ENCODE measurements around the gene IGF2R. TPM values are rescaled to one million over a fixed set of nuclear protein-coding genes. Genes with fewer than 3 reads are reported as not detected.
"Not testable (repeated sequence)": the region's sequence is repeated elsewhere in the genome, so short reads cannot be mapped to it uniquely, and the experiment has no call there.

Gene IGF2R
- total RNA-seq, 1 donor from 2014 or later, result 35.1 TPM

- Histone ChIP-seq H3K4me2 (no peak overlapping the region), H4K20me1 (ENCODE audit: low read depth) (peaks cover under 1% of the 10 kb centered on the region), H3K4me1 (peaks cover 18% of the 10 kb centered on the region), H3K9ac (no peak overlapping the region), H3K36me3 (no peaks in the 10 kb centered on the region), H3K27ac (no peak overlapping the region), H2AFZ (replicated peaks) (no peak overlapping the region), H3K79me2 (ENCODE audit: low read depth) (peaks cover 29% of the 10 kb centered on the region), H3K9me3 (ENCODE audit: low read depth) (no peaks in the 10 kb centered on the region), H3K27me3 (peaks cover 58% of the 10 kb centered on the region), H3K4me3 (no peak overlapping the region), H3F3A (ENCODE audit: low read depth) (no peaks in the 10 kb centered on the region)
- H3K27me3 Mint-ChIP-seq (ENCODE audit: insufficient read depth, low read depth), result peaks cover 7% of the 10 kb centered on the region
- H3K36me3 Mint-ChIP-seq, result no peaks in the 10 kb centered on the region
- H3K27ac Mint-ChIP-seq, result no peak overlapping the region
- H3K4me1 Mint-ChIP-seq, result peaks cover 18% of the 10 kb centered on the region
- TF ChIP-seq EZH2phosphoT487 (IDR thresholded peaks at IDR 0.05) (no peak), EZH2 (IDR thresholded peaks at IDR 0.05) (no peak)
- TF ChIP-seq, protein P1, sequence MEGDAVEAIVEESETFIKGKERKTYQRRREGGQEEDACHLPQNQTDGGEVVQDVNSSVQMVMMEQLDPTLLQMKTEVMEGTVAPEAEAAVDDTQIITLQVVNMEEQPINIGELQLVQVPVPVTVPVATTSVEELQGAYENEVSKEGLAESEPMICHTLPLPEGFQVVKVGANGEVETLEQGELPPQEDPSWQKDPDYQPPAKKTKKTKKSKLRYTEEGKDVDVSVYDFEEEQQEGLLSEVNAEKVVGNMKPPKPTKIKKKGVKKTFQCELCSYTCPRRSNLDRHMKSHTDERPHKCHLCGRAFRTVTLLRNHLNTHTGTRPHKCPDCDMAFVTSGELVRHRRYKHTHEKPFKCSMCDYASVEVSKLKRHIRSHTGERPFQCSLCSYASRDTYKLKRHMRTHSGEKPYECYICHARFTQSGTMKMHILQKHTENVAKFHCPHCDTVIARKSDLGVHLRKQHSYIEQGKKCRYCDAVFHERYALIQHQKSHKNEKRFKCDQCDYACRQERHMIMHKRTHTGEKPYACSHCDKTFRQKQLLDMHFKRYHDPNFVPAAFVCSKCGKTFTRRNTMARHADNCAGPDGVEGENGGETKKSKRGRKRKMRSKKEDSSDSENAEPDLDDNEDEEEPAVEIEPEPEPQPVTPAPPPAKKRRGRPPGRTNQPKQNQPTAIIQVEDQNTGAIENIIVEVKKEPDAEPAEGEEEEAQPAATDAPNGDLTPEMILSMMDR (IDR thresholded peaks at IDR 0.05), result no peak
- H3K4me3 Mint-ChIP-seq, result no peak overlapping the region
- no peak for DNase-seq (ENCODE audit: low spot score)
- no peaks in the 10 kb centered on the region for H3K9me3 Mint-ChIP-seq
Measured at GRCh38 chr6:159966981-159967380, 1.9 kb upstream of the IGF2R start.

DNA sequence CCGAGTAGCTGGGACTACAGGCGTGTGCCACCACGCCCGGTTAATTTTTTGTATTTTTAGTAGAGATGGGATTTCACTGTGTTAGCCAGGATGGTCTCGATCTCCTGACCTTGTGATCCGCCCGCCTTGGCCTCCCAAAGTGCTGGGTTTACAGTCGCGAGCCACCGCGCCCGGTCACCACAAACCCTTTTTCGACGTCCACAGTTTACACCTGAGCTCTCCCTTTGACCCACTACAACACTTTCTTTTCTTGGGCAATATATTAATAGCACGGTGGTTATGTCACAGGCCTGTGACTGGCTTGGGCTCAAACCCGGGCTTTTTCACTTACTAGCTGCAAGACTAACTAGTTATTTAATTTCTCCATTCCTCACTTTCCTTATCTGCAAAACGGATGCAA is 1.3 kb upstream of the IGF2R start:
- H2AFZ ChIP-seq (replicated peaks); H3K9me3 Mint-ChIP-seq; H4K20me1 ChIP-seq (ENCODE audit: low read depth); H3K36me3 ChIP-seq; H3K9me3 ChIP-seq (ENCODE audit: low read depth); H3K27me3 Mint-ChIP-seq (ENCODE audit: insufficient read depth, low read depth); H3K4me2 ChIP-seq; H3K9ac ChIP-seq; H3K36me3 Mint-ChIP-seq; H3F3A ChIP-seq (ENCODE audit: low read depth); DNase-seq (ENCODE audit: low spot score); H3K27ac ChIP-seq; H3K27ac Mint-ChIP-seq: not testable (repeated sequence)
- peaks cover 24% of the 10 kb centered on the region for H3K4me1 Mint-ChIP-seq
- Histone ChIP-seq H3K4me3 (peak overlapping the region; percentile 94), H3K4me1 (peaks cover 18% of the 10 kb centered on the region), H3K79me2 (ENCODE audit: low read depth) (peaks cover 35% of the 10 kb centered on the region), H3K27me3 (peaks cover 52% of the 10 kb centered on the region)
- peak overlapping the region; percentile 95 for H3K4me3 Mint-ChIP-seq

DNA sequence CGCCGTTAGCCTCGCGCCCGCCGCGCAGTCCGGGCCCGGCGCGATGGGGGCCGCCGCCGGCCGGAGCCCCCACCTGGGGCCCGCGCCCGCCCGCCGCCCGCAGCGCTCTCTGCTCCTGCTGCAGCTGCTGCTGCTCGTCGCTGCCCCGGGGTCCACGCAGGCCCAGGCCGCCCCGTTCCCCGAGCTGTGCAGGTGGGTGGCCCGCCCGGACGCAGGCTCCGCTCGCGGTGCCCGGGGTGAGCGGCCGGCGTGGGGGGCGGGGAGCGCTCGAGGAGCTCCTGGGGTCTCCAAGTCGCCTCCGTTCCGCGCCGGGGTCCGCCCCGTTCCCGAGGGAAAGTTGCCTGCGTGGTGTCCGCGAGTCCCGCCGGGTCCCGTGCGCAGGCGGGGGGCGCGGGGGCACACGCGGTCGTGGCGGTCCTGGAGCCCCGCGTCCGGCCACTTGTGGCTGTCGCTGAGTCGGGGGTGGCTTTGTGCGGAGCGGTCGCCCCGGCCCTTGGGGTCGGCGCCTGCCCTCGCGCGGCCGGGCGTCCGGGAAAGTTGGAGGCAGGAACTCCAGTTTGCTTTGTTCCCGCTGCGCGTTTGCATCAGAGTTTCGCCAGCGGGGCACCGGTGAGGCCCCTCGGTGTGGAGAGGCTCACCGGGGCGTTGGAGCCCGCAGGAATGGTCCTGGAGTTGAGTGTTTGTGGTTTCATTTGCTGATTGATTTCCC is 476 bp downstream of the IGF2R start:
- Histone ChIP-seq H4K20me1 (ENCODE audit: low read depth) (peaks cover 24% of the 10 kb centered on the region), H3K4me1 (peaks cover 18% of the 10 kb centered on the region), H2AFZ (replicated peaks) (peak overlapping the region; percentile 80), H3K9me3 (ENCODE audit: low read depth) (no peaks in the 10 kb centered on the region), H3K4me2 (peak overlapping the region; percentile 81), H3K79me2 (ENCODE audit: low read depth) (peaks cover 52% of the 10 kb centered on the region), H3K36me3 (no peaks in the 10 kb centered on the region), H3K27me3 (peaks cover 35% of the 10 kb centered on the region), H3F3A (ENCODE audit: low read depth) (no peaks in the 10 kb centered on the region), H3K4me3 (peak overlapping the region; percentile 94), H3K27ac (peak overlapping the region; percentile 32), H3K9ac (peak overlapping the region; percentile 88)
- no peaks in the 10 kb centered on the region for H3K36me3 Mint-ChIP-seq
- H3K4me3 Mint-ChIP-seq, result peak overlapping the region; percentile 93
- DNase-seq (ENCODE audit: low spot score), result peak; percentile 78
- no peak overlapping the region for H3K27ac Mint-ChIP-seq
- TF ChIP-seq, protein P1 (IDR thresholded peaks at IDR 0.05), result peak; percentile 21
- TF ChIP-seq EZH2phosphoT487 (IDR thresholded peaks at IDR 0.05) (no peak), EZH2 (IDR thresholded peaks at IDR 0.05) (no peak)
- H3K4me1 Mint-ChIP-seq, result peaks cover 38% of the 10 kb centered on the region
- no peaks in the 10 kb centered on the region for H3K9me3 Mint-ChIP-seq
- H3K27me3 Mint-ChIP-seq (ENCODE audit: insufficient read depth, low read depth), result peaks cover 6% of the 10 kb centered on the region

DNA sequence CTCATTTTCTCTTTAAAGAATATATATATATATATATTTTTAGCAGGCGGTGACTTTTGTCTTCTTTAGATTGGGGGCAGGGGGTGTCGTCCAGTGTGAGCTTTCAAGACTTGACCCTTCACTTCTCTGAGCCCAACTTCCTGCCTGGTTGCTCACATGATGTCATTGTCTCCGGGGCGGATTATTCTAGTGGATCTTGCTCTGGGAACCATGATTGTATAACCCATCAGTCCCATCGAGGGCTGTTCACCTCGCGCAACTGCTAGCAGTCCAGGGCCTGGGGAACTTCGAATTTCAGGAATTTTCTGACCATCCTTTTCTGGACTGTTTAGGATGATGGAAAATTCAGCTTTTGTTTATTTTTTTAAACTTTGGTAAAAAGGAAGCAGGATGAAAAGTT is 1.0 kb downstream of the IGF2R start:
- H3K9ac ChIP-seq, result peak overlapping the region; percentile 88
- H3K27ac ChIP-seq, result peak overlapping the region; percentile 32
- peaks cover 58% of the 10 kb centered on the region for H3K79me2 ChIP-seq (ENCODE audit: low read depth)

More for the DNA sequence above, 1.0 kb downstream of the IGF2R start:
- Histone ChIP-seq H2AFZ (replicated peaks) (peak overlapping the region; percentile 80), H3K4me1 (peaks cover 18% of the 10 kb centered on the region), H3K4me2 (peak overlapping the region; percentile 81), H3F3A (ENCODE audit: low read depth) (no peaks in the 10 kb centered on the region), H3K27me3 (peaks cover 29% of the 10 kb centered on the region), H3K9me3 (ENCODE audit: low read depth) (no peaks in the 10 kb centered on the region), H3K4me3 (peak overlapping the region; percentile 94), H3K36me3 (no peaks in the 10 kb centered on the region), H4K20me1 (ENCODE audit: low read depth) (peaks cover 30% of the 10 kb centered on the region)
- peak overlapping the region; percentile 98 for H3K27ac Mint-ChIP-seq
- no peaks in the 10 kb centered on the region for H3K9me3 Mint-ChIP-seq
- TF ChIP-seq, protein P1 (IDR thresholded peaks at IDR 0.05), result no peak
- no peak for TF ChIP-seq EZH2phosphoT487 (IDR thresholded peaks at IDR 0.05)
- no peaks in the 10 kb centered on the region for H3K36me3 Mint-ChIP-seq
- H3K4me3 Mint-ChIP-seq, result peak overlapping the region; percentile 93
- H3K4me1 Mint-ChIP-seq, result peaks cover 41% of the 10 kb centered on the region
- DNase-seq (ENCODE audit: low spot score), result peak; percentile 81
- peaks cover 7% of the 10 kb centered on the region for H3K27me3 Mint-ChIP-seq (ENCODE audit: insufficient read depth, low read depth)

Measured in neural progenitor cell (in vitro differentiated cells).